Measurements from ENCODE around the gene C17orf114.

C17orf114 gene

GRCh38 chr17:4786106-4786511, 16.0 kb downstream of the C17orf114 start, which contains the start of gene VMO1:
TSS of gene VMO1 (minus strand) at chr17:4786364. CDS start at chr17:4786352, 12 bp downstream.
- Histone ChIP-seq H3K27ac (ENCODE audit: low read length) (no peak within 1 kb of the TSS), H3K79me2 (ENCODE audit: low read length) (no peaks in the 10 kb centered on the region), H3K9me2 (replicated peaks; ENCODE audit: insufficient read depth, low read length) (no peaks in the 10 kb centered on the region), H3K4me2 (ENCODE audit: low read depth, low read length) (no peak within 1 kb of the TSS), H3K36me3 (replicated peaks; ENCODE audit: insufficient read depth, low read length) (no peaks in the 10 kb centered on the region), H3K27me3 (replicated peaks; ENCODE audit: insufficient read depth, low read length) (peaks cover 55% of the 10 kb centered on the region), H4K20me1 (ENCODE audit: insufficient read depth, low read length) (no peaks in the 10 kb centered on the region), H3K9me3 (replicated peaks; ENCODE audit: insufficient read depth, low read length) (no peaks in the 10 kb centered on the region), H2AFZ (ENCODE audit: low read length) (no peak within 1 kb of the TSS), H3K4me3 (ENCODE audit: low read length) (no peak within 1 kb of the TSS), H3F3A (ENCODE audit: insufficient read depth, low read length) (no peaks in the 10 kb centered on the region), H3K4me1 (ENCODE audit: low read length) (peaks cover 3% of the 10 kb centered on the region), H3K9ac (ENCODE audit: low read length) (no peak within 1 kb of the TSS)
- DNase-seq, result no peak
- TF ChIP-seq EZH2 (optimal IDR thresholded peaks at IDR 0.05; ENCODE audit: low read depth, low read length), result no peak

GRCh38 chr17:4785311-4786105, 16.6 kb downstream of the C17orf114 start:
- no peaks in the 10 kb centered on the region for H3K9me2 ChIP-seq (replicated peaks; ENCODE audit: insufficient read depth, low read length)
- H3K27ac ChIP-seq (ENCODE audit: low read length), result no peak overlapping the region
- no peaks in the 10 kb centered on the region for H3K9me3 ChIP-seq (replicated peaks; ENCODE audit: insufficient read depth, low read length)
- H3K4me3 ChIP-seq (ENCODE audit: low read length), result no peak overlapping the region
- DNase-seq, result no peak
- H4K20me1 ChIP-seq (ENCODE audit: insufficient read depth, low read length), result no peaks in the 10 kb centered on the region
- H3K36me3 ChIP-seq (replicated peaks; ENCODE audit: insufficient read depth, low read length), result no peaks in the 10 kb centered on the region
- peaks cover 55% of the 10 kb centered on the region for H3K27me3 ChIP-seq (replicated peaks; ENCODE audit: insufficient read depth, low read length)
- TF ChIP-seq CTCF (IDR thresholded peaks at IDR 0.05; ENCODE audit: low read length) (no peak), EZH2 (optimal IDR thresholded peaks at IDR 0.05; ENCODE audit: low read depth, low read length) (no peak)
- H3F3A ChIP-seq (ENCODE audit: insufficient read depth, low read length), result no peaks in the 10 kb centered on the region
- H3K4me2 ChIP-seq (ENCODE audit: low read depth, low read length), result no peak overlapping the region
- H2AFZ ChIP-seq (ENCODE audit: low read length), result no peak overlapping the region
- H3K79me2 ChIP-seq (ENCODE audit: low read length), result no peaks in the 10 kb centered on the region
- peaks cover under 1% of the 10 kb centered on the region for H3K4me1 ChIP-seq (ENCODE audit: low read length)
- H3K9ac ChIP-seq (ENCODE audit: low read length), result no peak overlapping the region

- no peak for DNase-seq
- H3K9me2 ChIP-seq (replicated peaks; ENCODE audit: insufficient read depth, low read length), result no peaks in the 10 kb centered on the region
- H3K4me3 ChIP-seq (ENCODE audit: low read length), result no peak overlapping the region
- no peaks in the 10 kb centered on the region for H3F3A ChIP-seq (ENCODE audit: insufficient read depth, low read length)
- H3K4me2 ChIP-seq (ENCODE audit: low read depth, low read length), result no peak overlapping the region
- no peaks in the 10 kb centered on the region for H3K9me3 ChIP-seq (replicated peaks; ENCODE audit: insufficient read depth, low read length)
- H3K27me3 ChIP-seq (replicated peaks; ENCODE audit: insufficient read depth, low read length), result peaks cover 57% of the 10 kb centered on the region
- H3K27ac ChIP-seq (ENCODE audit: low read length), result no peak overlapping the region
- H3K9ac ChIP-seq (ENCODE audit: low read length), result no peak overlapping the region
- 0 out of 2 replicates have a peak, but pooled peaks cover 8% of the 10 kb centered on the region for H3K4me1 ChIP-seq (ENCODE audit: low read length)
- H4K20me1 ChIP-seq (ENCODE audit: insufficient read depth, low read length), result no peaks in the 10 kb centered on the region
- H3K79me2 ChIP-seq (ENCODE audit: low read length), result no peaks in the 10 kb centered on the region
- TF ChIP-seq EZH2 (optimal IDR thresholded peaks at IDR 0.05; ENCODE audit: low read depth, low read length) (no peak), CTCF (IDR thresholded peaks at IDR 0.05; ENCODE audit: low read length) (no peak), EZH2phosphoT487 (IDR thresholded peaks at IDR 0.05; ENCODE audit: low read length) (no peak)
- H3K36me3 ChIP-seq (replicated peaks; ENCODE audit: insufficient read depth, low read length), result no peaks in the 10 kb centered on the region
- no peak overlapping the region for H2AFZ ChIP-seq (ENCODE audit: low read length)
Measured at GRCh38 chr17:4782652-4783051, 19.5 kb downstream of the C17orf114 start.

Data from MM.1S (cell line).